8988T (cell line): ENCODE measurements around the gene DYDC1.
A peak's percentile ranks its signal among the peaks of the same experiment; 100 is the strongest.
"Not testable (repeated sequence)": the region's sequence is repeated elsewhere in the genome, so short reads cannot be mapped to it uniquely, and the experiment has no call there.

Experiments used
- DNase-seq: peaks from one replicate; pipeline ENCODE4 v3.0.0; 2011

Gene DYDC1

DNA sequence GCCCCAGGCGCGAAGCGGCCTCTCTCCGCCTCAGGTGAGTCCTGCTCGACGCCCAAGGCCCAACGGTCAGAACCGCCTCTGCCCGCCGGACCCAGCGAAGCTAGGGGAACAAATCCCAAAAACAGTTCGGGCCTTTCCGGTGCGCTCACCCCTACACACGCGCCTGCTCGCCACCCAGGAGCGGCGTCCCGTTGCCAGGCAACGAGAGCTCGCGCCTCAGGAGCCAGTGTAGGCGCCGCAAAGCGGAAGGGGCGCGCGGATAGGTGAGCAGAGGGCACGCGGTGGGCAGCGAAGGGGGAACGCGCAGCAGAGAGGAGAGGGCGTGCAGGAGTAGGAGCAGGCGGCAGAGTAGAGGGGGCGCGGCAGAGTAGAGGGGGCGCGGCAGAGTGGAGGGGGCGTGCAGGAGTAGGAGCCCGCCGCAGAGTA lies at the start of gene DYDC1, which contains the start of gene DYDC2:
TSS of gene DYDC1 (minus strand) at position 193 of the 426 bp plus-strand sequence. CDS start 4,154 bp downstream, outside the sequence.
TSS of gene DYDC2 (plus strand) at position 219 of the 426 bp plus-strand sequence. CDS start 5,663 bp downstream, outside the sequence.
- DNase-seq: no peak

DNA sequence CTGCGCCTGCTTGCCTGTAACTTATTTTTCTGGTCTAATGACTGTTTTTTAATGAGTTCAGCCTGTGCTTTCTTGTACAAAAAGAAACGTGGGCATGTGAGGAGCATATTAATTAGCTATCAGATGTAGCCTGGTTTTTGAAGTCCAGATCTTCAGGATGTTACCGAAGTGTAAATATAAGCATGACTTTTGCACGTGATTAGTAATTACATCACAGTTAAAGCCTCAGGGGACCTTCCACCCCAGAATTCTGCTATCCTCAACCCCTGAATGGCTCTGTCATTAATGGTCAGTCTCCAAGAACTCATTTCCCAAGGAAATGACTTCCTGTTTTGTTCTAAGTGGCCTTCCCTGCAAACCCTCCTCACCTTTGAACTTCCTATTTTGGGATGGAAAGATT lies 49.6 kb upstream of the DYDC1 start:
- no peak for DNase-seq

DNA sequence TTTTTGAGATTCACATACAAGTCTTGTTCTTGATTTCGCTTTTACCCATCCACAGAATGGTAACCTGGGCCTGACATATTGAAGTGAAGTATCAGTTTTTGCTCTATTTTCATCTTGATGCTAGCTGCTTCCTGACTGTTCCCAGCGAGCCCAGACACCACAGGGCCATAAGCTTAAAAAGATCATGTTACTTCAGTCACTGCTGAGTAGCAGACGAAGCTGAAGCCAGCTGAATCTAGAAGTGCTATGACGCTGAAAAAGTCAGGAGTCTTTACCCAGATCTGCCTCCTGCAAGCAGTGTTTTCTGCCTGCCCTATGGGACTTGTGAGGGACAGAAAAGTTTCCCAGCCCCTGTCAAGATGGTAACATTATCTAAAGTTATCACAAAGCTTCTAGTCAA lies 49.1 kb upstream of the DYDC1 start:
- DNase-seq: no peak

DNA sequence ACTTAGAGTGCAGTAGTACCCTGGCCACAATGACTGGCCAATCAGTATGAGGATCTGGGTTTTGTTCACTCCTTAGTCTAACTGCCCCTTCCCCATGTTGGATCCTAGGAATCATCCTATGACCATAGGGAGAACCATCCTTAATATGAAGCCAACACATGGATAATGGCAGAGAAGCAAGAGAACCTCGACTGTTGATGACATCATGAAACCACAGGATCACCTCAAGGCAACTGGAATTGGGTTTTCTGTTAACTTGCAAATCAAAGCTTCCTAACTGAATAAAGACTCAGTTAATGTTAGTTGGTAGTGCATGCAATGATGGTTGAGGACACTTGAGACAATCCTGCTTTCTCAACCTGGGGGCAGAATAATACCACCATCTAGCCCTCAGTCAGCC lies 48.5 kb upstream of the DYDC1 start:
- DNase-seq: no peak

DNA sequence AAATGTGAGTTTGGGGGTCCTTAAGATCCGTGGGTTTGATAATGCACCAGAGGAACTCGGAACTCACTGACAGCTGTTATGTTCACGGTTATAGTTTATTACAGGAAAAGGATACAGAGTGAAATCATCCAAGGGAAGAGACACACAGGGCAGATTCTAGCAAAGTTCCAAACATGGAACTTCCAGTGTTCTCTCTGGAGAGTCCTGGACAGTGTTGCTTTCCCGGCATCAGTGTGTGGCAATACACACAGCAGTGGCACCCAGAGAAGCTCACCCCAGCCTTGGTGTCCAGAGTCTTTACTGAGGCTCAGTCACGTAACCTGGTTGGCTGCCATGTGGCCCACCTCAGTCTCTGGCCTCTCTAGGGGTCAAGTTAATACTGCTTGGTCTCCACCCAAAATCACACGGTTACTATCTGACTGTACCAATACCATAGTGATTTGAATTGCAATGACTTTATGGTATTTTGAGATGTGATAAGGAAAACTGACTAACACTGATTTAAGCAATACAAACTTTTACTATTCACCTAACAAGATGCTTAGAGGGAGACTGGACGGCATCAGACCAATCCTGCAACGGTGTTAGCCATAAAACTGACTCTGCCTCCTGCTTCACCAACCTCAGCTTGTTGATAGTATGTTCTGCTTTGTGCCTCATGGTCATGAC lies 43.7 kb upstream of the DYDC1 start:
- DNase-seq: no peak

DNA sequence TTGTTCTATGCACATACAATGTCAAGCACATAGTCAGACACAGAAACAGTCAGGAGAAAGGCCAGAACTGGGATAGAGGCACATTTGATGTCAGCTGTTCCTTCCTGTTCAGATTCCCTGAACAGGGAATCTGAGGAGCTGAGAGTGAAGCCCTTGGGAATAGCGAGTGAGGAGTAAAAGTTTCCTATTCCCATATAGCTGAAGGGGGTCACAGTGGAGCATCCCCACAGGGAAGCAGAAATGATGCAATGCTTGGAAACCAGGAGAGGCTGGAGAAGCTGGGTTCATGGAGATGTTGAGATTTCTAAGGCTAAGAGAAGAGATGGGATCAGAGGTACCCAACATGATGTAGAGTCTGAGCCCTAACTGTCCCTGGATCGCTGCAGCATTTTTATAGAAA lies 40.5 kb upstream of the DYDC1 start:
- no peak for DNase-seq

DNA sequence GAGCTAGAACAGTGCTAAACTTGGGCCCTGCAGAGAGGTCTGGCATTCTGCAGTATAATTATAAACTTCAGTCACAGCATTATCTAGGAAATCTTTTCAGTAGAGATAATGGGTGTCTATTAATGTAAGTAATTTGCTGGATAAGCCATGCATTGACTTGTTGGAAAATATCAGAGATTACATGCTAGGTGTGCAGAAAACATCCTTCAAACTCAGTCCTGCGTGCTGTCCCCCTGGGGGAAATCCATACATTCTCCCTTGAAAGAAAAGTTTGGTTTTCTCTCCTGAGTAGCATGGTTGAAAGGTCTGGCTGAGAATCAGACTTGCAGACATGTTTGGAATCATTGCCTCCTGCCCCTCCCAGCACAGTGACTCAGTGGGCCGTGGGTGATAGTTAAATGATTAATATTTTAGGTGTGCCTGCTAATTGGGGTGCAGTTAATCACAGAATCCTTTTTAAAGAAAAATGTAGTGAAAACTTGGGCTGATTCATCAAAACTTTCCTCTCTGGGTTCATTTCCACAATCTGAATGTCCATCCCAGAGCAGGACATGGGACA lies 37.9 kb upstream of the DYDC1 start:
- DNase-seq: no peak

DNA sequence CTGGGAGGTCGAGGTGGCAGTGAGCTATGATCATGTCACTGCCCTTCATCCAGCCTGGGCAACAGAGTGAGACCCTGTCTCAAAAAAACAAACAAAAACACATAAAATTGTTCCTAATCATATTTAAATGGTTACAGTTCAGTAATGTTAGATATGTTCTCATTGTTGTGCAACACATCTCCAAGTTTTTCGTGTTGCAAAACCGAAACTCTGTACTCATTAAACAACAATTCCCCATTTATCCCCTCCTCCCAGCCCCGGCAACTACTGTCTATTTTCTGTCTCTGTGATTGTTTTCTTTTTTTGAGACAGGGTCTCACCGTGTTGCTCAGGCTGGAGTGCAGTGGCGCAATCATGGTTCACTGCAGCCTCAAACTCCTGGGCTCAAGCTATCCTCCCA lies 35.7 kb upstream of the DYDC1 start:
- no peak for DNase-seq

DNA sequence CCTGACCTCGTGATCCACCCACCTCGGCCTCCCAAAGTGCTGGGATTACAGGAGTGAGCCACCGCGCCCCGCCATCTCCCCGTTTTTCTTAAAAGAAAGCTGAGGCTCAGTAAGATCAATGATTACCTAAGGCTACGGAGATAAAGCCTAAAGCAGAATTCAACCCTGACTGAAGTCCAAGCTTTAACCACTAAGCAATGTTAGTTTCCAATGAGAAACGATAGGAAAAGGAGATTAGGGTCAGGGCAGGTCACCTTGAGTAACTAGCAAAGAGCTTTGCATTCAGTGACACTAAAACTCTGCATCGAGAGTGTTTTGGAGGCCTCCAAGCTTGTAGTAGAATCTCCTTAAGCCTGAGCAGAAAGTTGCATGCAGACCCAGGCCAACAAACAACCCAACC lies 34.2 kb upstream of the DYDC1 start:
- DNase-seq: no peak

DNA sequence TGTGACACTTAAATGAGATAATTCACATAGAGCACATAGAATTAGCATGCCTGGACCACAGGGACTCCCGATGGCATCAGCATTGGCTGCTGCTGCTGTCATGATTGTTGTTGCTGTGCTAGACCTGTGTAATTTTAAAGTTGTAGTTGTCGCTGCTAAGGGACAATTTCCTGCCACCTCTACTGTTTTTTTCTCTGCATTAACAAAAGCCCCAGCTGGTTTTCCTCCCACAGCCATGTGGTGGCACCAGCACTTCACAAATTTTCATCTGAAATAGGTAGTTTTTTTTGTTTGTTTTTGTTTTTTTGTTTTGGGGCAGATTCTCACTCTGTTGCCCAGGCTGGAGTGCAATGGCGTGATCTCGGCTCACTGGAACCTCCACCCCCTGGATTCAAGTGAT lies 26.4 kb upstream of the DYDC1 start:
- DNase-seq: peak; percentile 26

DNA sequence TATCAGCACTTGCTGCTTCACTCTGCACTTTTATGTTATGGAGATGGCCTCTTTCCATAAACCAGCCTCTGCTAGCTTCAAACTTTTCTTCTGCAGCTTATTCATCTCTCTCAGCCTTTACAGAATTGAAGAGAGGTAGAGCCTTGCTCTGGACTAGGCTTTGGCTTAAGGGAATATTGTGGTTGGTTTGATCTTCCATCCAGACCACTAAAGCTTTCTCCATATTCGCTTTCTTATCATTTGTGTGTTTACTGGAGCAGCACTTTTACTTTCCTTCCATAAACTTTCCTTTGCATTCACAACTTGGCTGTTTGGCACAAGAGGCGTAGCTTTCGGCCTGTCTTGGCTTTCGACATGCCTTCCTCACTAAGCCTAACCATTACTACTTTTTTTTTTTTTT lies 23.6 kb upstream of the DYDC1 start:
- DNase-seq: no peak

DNA sequence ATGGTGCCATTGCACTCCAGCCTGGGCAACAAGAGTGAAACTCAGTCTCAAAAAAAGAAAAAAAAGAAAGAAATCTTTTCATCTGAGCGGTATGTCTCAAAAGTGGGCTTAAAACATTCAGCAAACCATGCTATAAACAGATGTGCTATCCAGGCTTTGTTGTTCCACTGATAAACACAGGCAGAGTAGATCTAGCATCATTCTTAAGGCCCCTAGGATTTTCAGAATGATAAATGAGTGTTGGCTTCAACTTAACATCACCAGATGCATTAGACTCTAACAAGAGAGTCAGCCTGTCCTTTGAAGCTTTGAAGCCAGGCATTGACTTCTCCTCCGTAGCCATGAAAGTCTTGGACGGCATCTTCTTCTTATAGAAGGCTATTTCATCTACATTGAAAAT lies 23.1 kb upstream of the DYDC1 start:
- DNase-seq: no peak

DNA sequence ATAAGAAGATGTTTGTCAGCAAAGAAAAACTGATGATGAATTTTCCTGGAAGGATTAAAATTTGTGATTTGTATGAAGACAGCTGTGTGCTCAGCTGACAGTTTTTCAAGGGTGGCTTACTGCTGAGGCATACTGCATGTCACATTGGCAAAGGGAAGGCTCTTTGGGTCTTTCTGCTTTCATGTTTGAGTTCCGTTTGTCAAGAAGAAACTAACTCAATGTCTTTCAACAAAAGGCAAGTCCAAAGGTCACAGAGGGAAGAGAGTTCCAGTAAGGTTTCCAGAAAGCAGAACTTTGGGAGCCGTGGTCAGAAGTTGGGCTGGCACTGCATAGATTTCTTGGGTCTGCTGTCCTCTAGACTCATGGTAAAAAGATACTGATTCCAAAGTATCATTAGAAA lies 16.9 kb upstream of the DYDC1 start:
- no peak for DNase-seq

DNA sequence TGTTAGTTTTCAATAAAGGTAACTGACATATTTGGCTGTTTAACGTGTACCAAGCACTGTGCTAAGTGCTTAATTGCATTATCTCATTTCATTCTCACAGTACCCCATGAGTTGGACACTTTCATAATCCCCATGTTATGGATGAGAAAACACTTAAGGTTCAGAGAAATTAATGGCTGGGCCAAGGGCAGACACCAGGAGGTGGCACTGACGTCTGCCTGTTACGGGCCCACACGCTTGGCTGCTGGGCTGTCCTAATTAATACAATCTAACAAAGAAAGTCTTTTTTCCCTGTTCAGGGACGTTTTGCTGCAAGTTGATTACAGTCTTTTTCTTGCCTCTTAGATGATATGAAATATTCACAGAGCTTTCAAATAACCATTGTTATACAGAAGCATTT lies 16.1 kb upstream of the DYDC1 start:
- DNase-seq: no peak

DNA sequence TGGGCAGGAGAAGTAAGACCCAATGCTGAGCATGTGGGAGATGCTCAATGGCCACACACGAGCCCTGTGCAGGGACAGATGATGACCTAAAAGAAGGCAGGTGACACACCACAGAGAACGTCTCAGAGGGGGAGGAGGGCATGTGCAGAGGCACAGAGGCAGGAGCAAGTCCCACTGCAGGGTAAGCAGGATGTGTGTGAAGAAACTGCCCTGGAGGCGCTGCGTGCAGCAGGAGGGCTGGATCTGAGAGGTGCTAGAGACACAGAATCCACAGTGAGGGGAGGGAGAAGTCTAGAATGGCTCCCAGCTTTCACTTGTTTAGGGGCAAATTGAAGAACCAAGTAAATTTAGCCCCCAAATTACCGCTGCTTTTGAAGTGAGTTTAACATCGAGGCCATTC lies 14.9 kb upstream of the DYDC1 start:
- no peak for DNase-seq

DNA sequence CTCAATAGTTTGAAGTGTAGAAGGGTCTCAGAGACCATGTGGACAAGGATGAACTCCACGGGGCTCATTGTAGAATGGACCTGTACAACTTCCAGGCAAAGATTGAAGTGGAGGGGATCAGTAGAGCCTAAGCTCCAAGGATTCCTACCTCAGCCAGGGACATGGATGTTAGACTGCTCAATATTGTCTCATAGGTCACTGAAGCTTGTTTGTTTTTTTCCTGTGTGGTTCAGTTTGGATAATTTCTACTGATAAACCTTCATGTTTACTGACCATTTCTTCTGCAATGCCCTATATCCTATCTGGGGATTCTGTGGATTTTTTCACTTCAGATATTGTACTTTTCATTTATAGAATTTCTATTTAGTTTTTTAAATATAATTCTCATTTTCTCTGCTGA lies 9.0 kb upstream of the DYDC1 start:
- no peak for DNase-seq

DNA sequence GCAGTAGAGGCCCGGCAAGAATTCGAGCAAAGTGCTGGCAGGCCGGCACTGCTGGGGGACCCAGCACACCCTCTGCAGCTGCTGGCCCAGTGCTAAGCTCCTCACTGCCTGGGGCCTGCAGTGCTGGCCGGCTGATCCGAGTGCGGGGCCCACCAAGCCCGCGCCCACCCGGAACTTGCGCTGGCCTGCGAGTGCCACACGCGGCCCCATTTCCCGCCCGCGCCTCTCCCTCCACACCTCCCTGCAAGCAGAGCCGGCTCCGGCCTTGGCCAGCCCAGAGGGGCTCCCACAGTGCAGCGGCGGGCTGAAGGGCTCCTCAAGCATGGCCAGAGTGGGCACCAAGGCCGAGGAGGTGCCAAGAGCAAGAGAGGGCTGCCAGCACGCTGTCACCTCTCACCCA lies 3.1 kb upstream of the DYDC1 start:
- DNase-seq: no peak

DNA sequence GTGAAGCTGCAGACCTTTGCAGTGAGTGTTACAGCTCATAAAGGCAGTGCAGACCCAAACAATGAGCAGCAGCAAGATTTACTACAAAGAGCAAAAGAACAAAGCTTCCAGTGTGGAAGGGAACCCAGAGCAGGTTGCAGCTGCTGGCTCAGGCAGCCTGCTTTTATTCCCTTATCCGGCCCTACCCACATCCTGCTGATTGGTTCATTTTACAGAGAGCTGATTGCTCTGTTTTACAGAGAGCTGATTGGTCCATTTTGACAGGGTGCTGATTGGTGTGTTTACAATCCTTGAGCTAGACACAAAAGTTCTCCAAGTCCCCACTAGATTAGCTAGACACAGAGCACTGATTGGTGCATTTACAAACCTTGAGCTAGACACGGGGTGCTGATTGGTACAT lies 2.4 kb upstream of the DYDC1 start:
- DNase-seq: not testable (repeated sequence)

DNA sequence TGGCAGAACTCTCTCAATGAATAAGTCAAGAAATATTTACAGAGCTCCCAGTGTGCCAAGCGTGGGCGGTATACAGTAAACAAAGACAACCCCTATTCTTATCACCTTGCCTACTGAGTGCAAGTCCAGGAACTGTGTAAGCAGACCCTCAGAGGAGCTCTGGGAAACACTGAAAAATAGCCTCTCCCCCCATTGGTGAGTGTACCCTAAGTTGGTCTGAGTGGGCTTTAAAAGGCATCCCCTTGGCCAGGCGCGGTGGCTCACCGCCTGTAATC lies 1.2 kb upstream of the DYDC1 start:
- no peak for DNase-seq

DNA sequence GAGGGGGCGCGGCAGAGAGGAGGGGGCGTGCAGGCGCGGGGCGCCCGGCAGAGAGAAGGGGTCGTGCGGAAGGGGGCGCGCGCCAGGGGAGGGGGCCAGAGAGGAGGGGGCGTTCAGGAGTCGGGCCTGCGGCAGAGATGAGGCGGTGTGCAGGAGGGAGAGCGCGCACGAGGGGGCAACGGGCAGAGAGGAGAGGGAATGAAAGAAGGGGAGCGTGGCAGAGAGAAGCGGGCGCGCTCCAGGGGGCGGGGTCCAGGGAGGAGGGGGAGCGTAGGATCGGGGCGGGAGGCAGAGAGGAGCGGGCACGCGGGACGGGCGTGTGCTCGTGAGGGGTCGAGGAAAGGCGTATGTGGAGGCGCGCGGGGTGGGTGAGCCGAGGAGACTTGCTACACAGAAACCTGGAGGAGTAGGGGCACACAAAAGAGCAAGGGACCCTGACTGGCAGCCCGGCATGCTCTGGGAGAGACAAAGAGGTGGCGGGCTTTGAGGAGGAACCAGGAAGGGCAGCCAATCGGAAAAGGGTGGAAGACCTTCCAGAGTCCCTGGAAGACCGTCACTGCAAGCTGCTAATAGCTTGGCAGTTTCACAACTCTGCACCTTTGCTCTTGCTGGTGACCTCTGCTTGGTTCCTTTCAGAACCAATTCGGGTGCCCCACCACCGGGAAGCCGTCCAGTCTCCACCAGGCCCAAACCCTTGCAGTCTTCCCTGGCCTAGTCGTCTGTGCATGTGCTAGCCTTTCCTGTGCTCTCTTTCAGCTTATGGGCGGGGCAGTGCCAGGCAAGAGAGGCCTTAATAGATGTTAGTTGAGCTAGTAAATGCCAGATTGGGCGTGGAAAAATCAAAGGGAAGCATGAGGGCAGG lies 665 bp upstream of the DYDC1 start:
- DNase-seq: no peak

DNA sequence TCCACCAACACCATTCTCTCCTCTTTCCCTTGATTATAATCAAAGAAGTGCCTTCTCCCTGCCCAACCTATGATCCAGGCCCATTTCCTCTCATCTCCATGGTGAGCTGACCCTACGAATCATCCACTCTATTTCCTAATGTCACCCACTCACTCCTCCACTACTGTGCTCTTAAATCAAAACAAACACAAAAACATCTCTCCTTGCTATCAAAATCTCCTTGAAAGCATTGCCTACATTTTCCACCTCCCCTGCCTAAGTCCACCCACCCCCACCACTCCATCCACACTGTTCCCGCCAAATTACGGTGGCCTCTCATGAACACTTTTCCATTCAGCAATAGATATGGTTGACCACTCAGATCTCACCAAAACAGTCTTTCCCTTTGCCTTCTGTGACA lies 5.3 kb downstream of the DYDC1 start:
- no peak for DNase-seq

DNA sequence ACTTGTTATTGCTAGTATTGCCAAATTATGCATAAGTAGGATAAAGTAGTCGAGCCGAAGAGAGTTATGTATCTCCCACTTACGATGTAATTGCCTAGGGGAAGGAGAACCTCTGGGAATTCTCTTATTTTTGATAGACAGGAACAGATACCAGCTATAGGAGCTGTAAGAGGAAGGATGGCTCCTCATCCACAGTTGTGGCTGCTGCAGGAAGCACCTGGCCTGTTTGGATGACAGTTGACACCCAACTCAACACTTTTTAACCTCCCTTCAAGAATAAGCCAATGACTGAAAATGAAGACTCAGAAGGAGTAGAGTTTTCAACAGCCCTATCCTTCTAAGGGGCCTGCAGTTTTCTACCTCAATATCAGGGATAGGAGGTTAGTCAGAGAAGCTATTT lies 6.3 kb downstream of the DYDC1 start:
- DNase-seq: no peak

DNA sequence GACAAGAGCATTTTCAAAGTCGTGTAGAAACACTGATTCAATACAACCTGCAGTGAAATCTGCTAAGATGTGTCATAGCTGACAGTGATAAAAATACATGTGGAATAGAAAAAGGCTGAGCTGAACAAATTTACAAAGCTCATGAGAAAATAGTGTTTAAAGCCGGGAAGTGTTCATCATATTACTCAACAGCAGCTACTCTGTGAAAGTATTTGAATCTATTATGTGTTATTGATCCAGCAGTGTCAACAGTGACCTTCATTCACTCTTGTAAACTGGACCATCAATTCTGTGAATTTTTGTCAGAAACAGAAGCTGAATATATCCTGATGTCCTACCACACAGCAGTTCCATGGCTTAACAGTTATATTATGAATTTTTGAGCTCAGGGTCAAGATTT lies 11.6 kb downstream of the DYDC1 start:
- DNase-seq: no peak

DNA sequence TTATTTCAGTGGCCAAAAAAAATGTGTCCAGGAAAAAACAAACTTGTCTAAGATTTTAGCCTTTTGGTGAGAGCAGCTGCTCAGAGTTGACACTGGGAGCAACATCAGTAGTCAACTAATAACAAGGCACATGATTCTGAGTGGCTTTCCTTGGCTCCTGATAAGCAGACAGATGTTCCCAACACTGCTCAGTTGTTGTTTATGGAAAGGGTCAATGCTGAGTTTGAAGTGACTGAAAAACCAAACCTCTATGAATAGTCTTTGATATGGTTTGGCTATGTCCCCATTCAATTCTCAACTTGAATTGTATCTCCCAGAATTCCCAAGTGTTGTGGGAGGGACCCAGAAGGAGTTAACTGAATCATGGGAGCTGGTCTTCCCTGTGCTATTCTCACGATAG lies 12.3 kb downstream of the DYDC1 start:
- DNase-seq: no peak
